ENCODE results near the gene C4A.

- TF ChIP-seq ZNF565 (CRISPR knock-in tag; conservative IDR thresholded peaks at IDR 0.05; ENCODE audit: low read depth) (no peak), ZNF70 (CRISPR knock-in tag; IDR thresholded peaks at IDR 0.05) (no peak), RARB (CRISPR knock-in tag; IDR thresholded peaks at IDR 0.05) (no peak), ZC3H10 (CRISPR knock-in tag; IDR thresholded peaks at IDR 0.05) (no peak), PATZ1 (CRISPR knock-in tag; IDR thresholded peaks at IDR 0.05; ENCODE audit: borderline replicate concordance) (no peak), TSHZ2 (CRISPR knock-in tag; IDR thresholded peaks at IDR 0.05) (no peak), ZFP3 (CRISPR knock-in tag; IDR thresholded peaks at IDR 0.05) (no peak), SNAI2 (CRISPR knock-in tag; IDR thresholded peaks at IDR 0.05) (no peak), CREB5 (CRISPR knock-in tag; IDR thresholded peaks at IDR 0.05; ENCODE audit: low read depth) (no peak), ARNTL (CRISPR knock-in tag; IDR thresholded peaks at IDR 0.05; ENCODE audit: borderline replicate concordance, low read depth) (no peak), ISL1 (CRISPR knock-in tag; IDR thresholded peaks at IDR 0.05) (no peak), ZFP30 (CRISPR knock-in tag; IDR thresholded peaks at IDR 0.05) (no peak)
These were observed 34.0 kb upstream of the C4A start for GRCh38 chr6:31947864-31948263.
